C4-2B (cell line): ENCODE data around the gene PCF11.

ENCODE experiments used
- H3K27ac ChIP-seq: fragments of 450-650 bp; 2 replicates; pipeline ENCODE4 v1.5.1; 2017
- CTCF ChIP-seq: fragments of 450-650 bp; conservative IDR thresholded peaks from 2 replicates; pipeline ENCODE4 v1.5.1; 2017; ENCODE audit warnings: mild to moderate bottlenecking
- ZFX ChIP-seq: fragments of 450-650 bp; IDR thresholded peaks from 2 replicates; pipeline ENCODE4 v1.6.1; 2017

Gene PCF11

GRCh38 chr11:83119216-83119615, 37.7 kb upstream of the PCF11 start:
- TF ChIP-seq ZFX (no peak), CTCF (no peak)
- no peak overlapping the region for H3K27ac ChIP-seq

GRCh38 chr11:83120327-83120726, 36.6 kb upstream of the PCF11 start:
- TF ChIP-seq ZFX = no peak
- no peak for TF ChIP-seq CTCF
- no peak overlapping the region for H3K27ac ChIP-seq

- H3K27ac ChIP-seq = no peak overlapping the region
- TF ChIP-seq ZFX = no peak
- no peak for TF ChIP-seq CTCF
Measured at GRCh38 chr11:83122050-83122449, 34.9 kb upstream of the PCF11 start.

- H3K27ac ChIP-seq = no peak overlapping the region
- TF ChIP-seq ZFX (no peak), CTCF (no peak)
Measured at GRCh38 chr11:83122766-83123165, 34.2 kb upstream of the PCF11 start.

- no peak for TF ChIP-seq ZFX
- no peak for TF ChIP-seq CTCF
- no peak overlapping the region for H3K27ac ChIP-seq
Measured at GRCh38 chr11:83124636-83125424, 32.1 kb upstream of the PCF11 start.

- TF ChIP-seq ZFX = no peak
- TF ChIP-seq CTCF = no peak
- H3K27ac ChIP-seq = no peak overlapping the region
Measured at GRCh38 chr11:83125577-83125976, 31.4 kb upstream of the PCF11 start.

- no peak for TF ChIP-seq CTCF
- no peak for TF ChIP-seq ZFX
- H3K27ac ChIP-seq = no peak overlapping the region
Measured at GRCh38 chr11:83127310-83127637, 29.7 kb upstream of the PCF11 start.
